GM08714 (cell line): ENCODE measurements around the gene CCDC66.

Experiments
- H3K4me3 ChIP-seq: fragments of 200-500 bp; sonication (Bioruptor generic); 2 replicates; pipeline ENCODE4 v1.5.1; 2014; ENCODE audit warnings: mild to moderate bottlenecking, low read length, inconsistent platforms
- ZNF274 ChIP-seq: IDR thresholded peaks from 2 replicates; pipeline ENCODE4 v1.6.1; 2012; ENCODE audit warnings: mild to moderate bottlenecking, low read depth, low read length

The CCDC66 gene

DNA sequence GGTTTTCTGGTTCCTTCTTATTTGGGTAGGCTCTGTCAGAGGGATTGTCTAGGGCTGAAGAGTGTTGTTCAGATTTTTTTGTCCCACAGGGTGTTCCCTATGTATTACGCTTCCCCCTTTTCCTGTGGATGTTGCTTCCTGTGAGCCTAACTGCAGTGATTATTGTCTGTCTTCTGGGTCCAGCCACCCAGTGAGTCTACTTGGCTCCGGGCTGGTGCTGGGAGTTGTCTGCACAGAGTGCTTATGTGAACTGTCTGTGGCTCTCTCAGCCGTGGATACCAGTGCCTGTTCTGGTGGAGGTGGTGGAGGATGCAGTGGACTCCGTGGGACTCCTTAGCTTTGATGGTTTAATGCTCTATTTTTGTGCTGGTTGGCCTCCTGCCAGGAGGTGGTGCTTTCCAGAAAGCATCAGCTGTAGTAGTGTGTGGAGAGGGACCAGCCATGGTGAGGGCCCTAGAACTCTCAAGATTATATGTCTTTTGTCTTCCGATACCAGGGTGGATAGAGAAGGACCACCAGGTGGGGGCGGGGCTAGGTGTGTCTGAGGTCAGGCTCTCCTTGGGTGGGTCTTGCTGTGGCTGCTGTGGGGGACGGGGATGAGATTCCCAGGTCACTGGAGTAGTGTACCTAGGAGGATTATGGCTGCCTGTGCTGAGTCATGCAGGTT lies 53.8 kb downstream of the CCDC66 start:
- no peak overlapping the region for H3K4me3 ChIP-seq
- TF ChIP-seq ZNF274: no peak

DNA sequence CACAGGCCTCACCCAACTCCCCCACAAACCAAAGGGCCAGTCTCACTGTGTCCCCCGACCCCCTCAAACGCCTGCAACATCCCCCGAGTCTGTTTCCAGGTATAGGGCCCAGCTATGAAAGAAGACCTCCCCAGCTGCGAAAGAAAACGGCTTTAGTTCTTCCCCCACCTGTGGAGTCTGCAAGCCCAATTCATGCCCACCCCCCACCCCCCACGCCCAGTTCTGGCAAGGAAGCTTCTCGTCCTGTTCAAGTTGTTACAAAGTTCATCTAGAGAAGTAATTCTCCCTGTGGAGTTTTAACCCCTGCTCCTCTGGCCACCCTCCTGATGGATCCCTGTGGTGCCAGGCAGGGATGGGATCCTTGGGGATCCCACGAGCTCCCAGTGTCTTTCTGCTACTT lies 54.4 kb downstream of the CCDC66 start:
- H3K4me3 ChIP-seq: no peak overlapping the region
- no peak for TF ChIP-seq ZNF274

DNA sequence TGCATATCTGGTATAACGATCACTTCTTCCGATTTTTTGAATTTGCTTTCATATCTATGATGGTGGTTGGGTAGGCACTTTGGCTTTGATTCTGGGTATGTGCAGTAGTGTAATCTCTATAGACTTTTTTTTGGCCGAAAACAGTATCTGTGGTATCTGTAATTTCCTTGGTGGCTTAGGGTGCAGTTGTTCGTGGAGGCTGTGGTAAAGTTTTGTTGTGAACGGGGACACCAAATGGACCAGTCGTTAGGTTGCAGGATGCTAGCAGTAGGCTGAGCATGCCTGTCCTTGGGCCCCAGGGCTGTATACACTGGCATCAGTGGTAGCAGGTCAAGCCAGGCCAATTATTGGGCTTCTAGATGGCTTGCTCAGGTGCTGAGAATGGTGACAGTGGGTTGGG lies 55.2 kb downstream of the CCDC66 start:
- no peak overlapping the region for H3K4me3 ChIP-seq
- TF ChIP-seq ZNF274: no peak

DNA sequence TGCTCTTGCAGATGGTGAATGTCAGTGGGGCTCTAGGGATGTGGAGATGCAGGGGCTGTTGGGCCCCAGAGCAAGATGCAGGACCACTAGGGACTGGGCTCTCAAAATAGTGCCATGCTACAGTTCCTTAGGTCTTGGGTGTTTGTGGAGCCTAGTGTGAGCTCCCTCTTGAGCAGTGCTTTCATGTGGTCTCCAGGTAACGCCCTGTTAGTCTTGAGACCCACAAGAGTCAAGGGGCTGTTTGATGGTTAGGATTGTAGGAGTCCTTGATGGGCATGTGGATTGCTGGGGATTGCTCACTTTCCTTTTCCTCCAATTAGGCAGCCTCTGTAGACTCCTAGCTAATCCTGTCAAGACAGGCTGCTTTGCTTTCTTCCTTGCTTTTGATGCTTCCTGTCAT lies 56.0 kb downstream of the CCDC66 start:
- TF ChIP-seq ZNF274: no peak

DNA sequence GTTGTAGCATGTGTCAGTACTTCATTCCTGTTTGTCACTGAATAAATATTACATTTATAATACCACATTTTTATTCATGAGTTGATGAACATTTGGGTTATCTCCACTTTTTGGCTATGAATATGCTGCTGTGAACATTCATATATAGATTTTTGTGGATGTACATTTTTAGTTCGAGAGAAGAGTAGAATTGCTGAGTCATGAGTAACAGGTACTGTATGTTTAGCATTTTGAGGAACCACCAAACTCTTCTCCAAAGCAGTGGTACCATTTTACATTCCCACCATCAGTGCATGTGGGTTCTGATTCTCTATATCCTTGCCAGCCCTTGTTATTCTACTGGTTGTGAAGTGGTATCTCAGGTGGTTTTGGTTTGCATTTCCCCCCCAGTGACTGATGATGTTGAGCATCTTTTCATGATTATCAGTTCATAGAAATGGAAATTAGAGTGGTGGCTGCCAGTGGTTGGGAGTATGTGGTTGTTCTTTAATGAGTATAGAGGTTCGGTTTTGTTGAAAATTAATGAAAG lies 59.6 kb downstream of the CCDC66 start:
- no peak overlapping the region for H3K4me3 ChIP-seq
- no peak for TF ChIP-seq ZNF274

More for the DNA sequence above, 56.0 kb downstream of the CCDC66 start:
- H3K4me3 ChIP-seq: no peak overlapping the region

GRCh38 chr3:56620371-56620770 lies 63.4 kb downstream of the CCDC66 start:
- no peak for TF ChIP-seq ZNF274
- H3K4me3 ChIP-seq: no peak overlapping the region

GRCh38 chr3:56621681-56622080 lies 64.7 kb downstream of the CCDC66 start:
- no peak for TF ChIP-seq ZNF274

DNA sequence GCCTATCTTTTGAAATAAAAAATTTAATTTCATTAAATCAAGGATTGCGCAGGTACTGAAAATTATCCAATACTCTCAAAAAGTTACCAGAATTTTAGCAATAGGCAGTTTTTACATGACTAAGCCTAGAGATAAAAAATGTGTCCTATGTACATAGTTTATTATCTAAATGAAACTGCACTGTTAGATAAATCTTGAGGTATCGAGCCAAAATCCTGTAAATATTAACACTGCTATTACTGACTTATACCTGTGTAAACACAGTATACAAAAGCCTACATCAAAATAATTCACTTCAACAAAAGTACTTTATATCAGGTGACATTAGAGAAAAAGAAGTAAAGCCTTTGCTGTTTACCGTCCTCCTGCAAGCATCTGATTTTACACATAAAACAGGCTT lies 65.4 kb downstream of the CCDC66 start:
- no peak for TF ChIP-seq ZNF274
- H3K4me3 ChIP-seq: no peak overlapping the region

More at GRCh38 chr3:56621681-56622080, 64.7 kb downstream of the CCDC66 start:
- no peak overlapping the region for H3K4me3 ChIP-seq

- no peak for TF ChIP-seq ZNF274
- no peak overlapping the region for H3K4me3 ChIP-seq
Observed at GRCh38 chr3:56624725-56625124, 67.8 kb downstream of the CCDC66 start.

DNA sequence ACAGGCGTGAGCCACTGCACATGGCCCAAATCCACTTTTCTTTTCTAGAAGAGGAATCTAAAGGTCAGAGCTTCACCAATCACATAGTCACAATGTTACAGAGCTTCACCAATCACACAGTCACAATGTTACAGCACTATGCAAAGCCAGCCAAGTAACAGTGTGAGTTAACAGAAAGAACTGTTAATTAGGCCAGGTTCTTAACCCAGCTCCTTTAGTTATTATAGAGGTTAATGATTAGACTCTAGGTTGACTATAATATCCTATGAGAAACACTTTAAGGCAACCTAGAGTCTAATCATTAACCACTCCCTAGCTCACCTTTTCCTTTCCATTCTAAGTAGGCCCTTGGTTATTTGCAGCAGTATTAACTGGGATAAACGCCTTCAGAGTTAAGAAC lies 72.1 kb downstream of the CCDC66 start:
- no peak for TF ChIP-seq ZNF274
- H3K4me3 ChIP-seq: no peak overlapping the region

DNA sequence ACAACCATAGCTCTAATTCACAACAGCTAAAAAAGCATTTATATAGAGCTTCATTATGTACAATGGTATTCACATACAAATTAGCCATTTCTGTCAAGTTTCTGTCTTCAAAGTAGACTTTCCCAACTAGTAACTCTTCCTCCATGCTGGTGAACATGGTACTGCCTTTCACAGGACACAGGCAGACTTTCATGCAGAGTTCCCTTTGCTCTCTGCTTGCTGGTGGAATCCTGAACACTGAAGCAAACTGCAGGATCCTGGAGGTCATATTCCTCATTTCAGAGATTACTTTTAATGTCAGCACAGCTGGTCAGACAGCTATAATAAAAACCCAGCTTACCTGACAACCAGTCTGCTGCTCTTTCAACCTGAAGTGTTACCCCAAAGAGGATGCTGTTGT lies 72.5 kb downstream of the CCDC66 start:
- TF ChIP-seq ZNF274: no peak

GRCh38 chr3:56630966-56631365 lies 74.0 kb downstream of the CCDC66 start:
- H3K4me3 ChIP-seq: no peak overlapping the region
- TF ChIP-seq ZNF274: no peak

More for the DNA sequence above, 72.5 kb downstream of the CCDC66 start:
- H3K4me3 ChIP-seq: no peak overlapping the region

- no peak for TF ChIP-seq ZNF274
- no peak overlapping the region for H3K4me3 ChIP-seq
Observed at GRCh38 chr3:56633181-56633580, 76.2 kb downstream of the CCDC66 start.

GRCh38 chr3:56633602-56634535 lies 76.9 kb downstream of the CCDC66 start:
- TF ChIP-seq ZNF274: no peak
- no peak overlapping the region for H3K4me3 ChIP-seq

- no peak overlapping the region for H3K4me3 ChIP-seq
- TF ChIP-seq ZNF274: no peak
Observed at GRCh38 chr3:56645407-56645806, 88.4 kb downstream of the CCDC66 start.
